ENCODE data around the gene TMEM219.

Gene TMEM219

GRCh38 chr16:29971304-29971703, 9.4 kb downstream of the TMEM219 start (continued):
- TF ChIP-seq PRDM6 (tag by site-specific recombination; IDR thresholded peaks at IDR 0.05) (no peak), ZNF394 (tag by site-specific recombination; IDR thresholded peaks at IDR 0.05; ENCODE audit: borderline replicate concordance) (no peak), ZNF555 (tag by site-specific recombination; conservative IDR thresholded peaks at IDR 0.05) (no peak), ZBTB26 (tag by site-specific recombination; optimal IDR thresholded peaks at IDR 0.05) (no peak), ZNF777 (tag by site-specific recombination; IDR thresholded peaks at IDR 0.05; ENCODE audit: borderline replicate concordance) (no peak)

- Histone ChIP-seq H3K36me3 (ENCODE audit: control insufficient read depth in 2 of 2, insufficient read depth in 1 of 2, low read length in 2 of 2) (peaks cover 0 to 54% of the 10 kb centered on the region in 2 experiments; a peak in 2 of 3 replicates), H3K27ac (ENCODE audit: extremely low read depth, low read depth, low read length) (no peak overlapping the region), H3K4me1 (ENCODE audit: control insufficient read depth, insufficient read depth, low read length) (peaks cover 8% of the 10 kb centered on the region), H3K4me3 (ENCODE audit: low read depth, low read length) (no peak overlapping the region), H3K9me3 (ENCODE audit: control insufficient read depth, insufficient read depth, low read depth, low read length) (no peaks in the 10 kb centered on the region)
- ChIA-PET POLR2A (interaction anchor here (1.6 to 5.4 kb wide), 7 partner anchors 9 to 73 kb away, joined by 3 to 58 read pairs (median 18); partner anchors contain the start of genes ASPHD1, HIRIP3, INO80E and KCTD13), CTCF (interaction anchor here (0.6 to 3.2 kb wide), 7 partner anchors 11 to 162 kb away, joined by 3 to 13 read pairs (median 4); partner anchors contain the start of genes KCTD13, PAGR1 and TMEM219)
- TF ChIP-seq KLF1 (tag by site-specific recombination; IDR thresholded peaks at IDR 0.05): no peak
These were observed 10.6 kb downstream of the TMEM219 start for GRCh38 chr16:29972500-29972899.

DNA sequence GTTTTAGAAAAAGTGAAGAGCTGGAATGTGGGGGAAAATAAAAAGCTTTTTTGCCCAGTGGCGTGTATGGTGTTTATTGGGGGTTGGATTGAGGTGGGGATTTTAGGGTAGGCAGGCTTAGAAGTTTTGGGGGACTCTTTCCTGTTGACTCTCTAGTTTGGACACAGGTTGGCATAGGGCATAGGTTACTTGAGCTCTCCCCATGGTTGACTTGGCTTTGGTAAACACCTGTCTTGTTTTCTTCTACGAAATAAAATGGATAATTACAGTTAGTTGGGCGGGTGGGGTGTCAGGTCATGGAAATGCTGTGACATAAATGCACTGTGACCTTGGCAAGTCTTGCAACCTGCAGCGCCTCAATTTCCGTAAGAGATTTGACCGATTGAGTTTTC, 11.1 kb downstream of the TMEM219 start:
- POLR2A ChIA-PET: interaction anchor here (0.6 to 5.4 kb wide), 32 partner anchors 10 to 677 kb away, joined by 3 to 58 read pairs (median 5); partner anchors contain the start of genes ASPHD1, HIRIP3, INO80E and KCTD13
- CTCF ChIA-PET: interaction anchor here (0.6 to 3.2 kb wide), 12 partner anchors 10 to 162 kb away, joined by 3 to 13 read pairs (median 4); partner anchors contain the start of genes KCTD13, PAGR1 and TMEM219
- Histone ChIP-seq H3K27ac (ENCODE audit: extremely low read depth, low read depth, low read length) (no peak overlapping the region; the same call in 1 of the 2 replicates), H3K36me3 (ENCODE audit: control insufficient read depth in 2 of 2, insufficient read depth in 1 of 2, low read length in 2 of 2) (peaks cover 0 to 57% of the 10 kb centered on the region in 2 experiments; a peak in 2 of 3 replicates), H3K9me3 (ENCODE audit: control insufficient read depth, insufficient read depth, low read depth, low read length) (no peaks in the 10 kb centered on the region), H3K4me1 (ENCODE audit: control insufficient read depth, insufficient read depth, low read length) (peaks cover 8% of the 10 kb centered on the region), H3K4me3 (ENCODE audit: low read depth, low read length) (no peak overlapping the region)
- TF ChIP-seq GLI2 (tag by site-specific recombination; IDR thresholded peaks at IDR 0.05; ENCODE audit: borderline replicate concordance, low read depth) (no peak), ZNF596 (tag by site-specific recombination; IDR thresholded peaks at IDR 0.05) (no peak), GFI1B (tag by site-specific recombination; IDR thresholded peaks at IDR 0.05) (no peak), IKZF3 (tag by site-specific recombination; IDR thresholded peaks at IDR 0.05) (no peak), ZNF677 (tag by site-specific recombination; IDR thresholded peaks at IDR 0.05) (no peak), YY2 (tag by site-specific recombination; IDR thresholded peaks at IDR 0.05) (peak; percentile 61), ZNF292 (tag by site-specific recombination; IDR thresholded peaks at IDR 0.05; ENCODE audit: borderline replicate concordance, low read depth) (no peak), ZNF600 (tag by site-specific recombination; IDR thresholded peaks at IDR 0.05) (no peak), ZNF777 (tag by site-specific recombination; IDR thresholded peaks at IDR 0.05; ENCODE audit: borderline replicate concordance) (no peak; the same call in 1 of the 2 replicates), ZNF433 (tag by site-specific recombination; IDR thresholded peaks at IDR 0.05; ENCODE audit: low read depth) (no peak), ZXDB (tag by site-specific recombination; IDR thresholded peaks at IDR 0.05) (no peak), SALL2 (tag by site-specific recombination; IDR thresholded peaks at IDR 0.05; ENCODE audit: borderline replicate concordance) (no peak), ZNF404 (tag by site-specific recombination; IDR thresholded peaks at IDR 0.05) (no peak), ZNF670 (tag by site-specific recombination; IDR thresholded peaks at IDR 0.05; ENCODE audit: low read depth) (no peak), ZNF621 (tag by site-specific recombination; IDR thresholded peaks at IDR 0.05) (no peak), OSR2 (tag by site-specific recombination; IDR thresholded peaks at IDR 0.05) (no peak)
- TF ChIP-seq, protein P1, sequence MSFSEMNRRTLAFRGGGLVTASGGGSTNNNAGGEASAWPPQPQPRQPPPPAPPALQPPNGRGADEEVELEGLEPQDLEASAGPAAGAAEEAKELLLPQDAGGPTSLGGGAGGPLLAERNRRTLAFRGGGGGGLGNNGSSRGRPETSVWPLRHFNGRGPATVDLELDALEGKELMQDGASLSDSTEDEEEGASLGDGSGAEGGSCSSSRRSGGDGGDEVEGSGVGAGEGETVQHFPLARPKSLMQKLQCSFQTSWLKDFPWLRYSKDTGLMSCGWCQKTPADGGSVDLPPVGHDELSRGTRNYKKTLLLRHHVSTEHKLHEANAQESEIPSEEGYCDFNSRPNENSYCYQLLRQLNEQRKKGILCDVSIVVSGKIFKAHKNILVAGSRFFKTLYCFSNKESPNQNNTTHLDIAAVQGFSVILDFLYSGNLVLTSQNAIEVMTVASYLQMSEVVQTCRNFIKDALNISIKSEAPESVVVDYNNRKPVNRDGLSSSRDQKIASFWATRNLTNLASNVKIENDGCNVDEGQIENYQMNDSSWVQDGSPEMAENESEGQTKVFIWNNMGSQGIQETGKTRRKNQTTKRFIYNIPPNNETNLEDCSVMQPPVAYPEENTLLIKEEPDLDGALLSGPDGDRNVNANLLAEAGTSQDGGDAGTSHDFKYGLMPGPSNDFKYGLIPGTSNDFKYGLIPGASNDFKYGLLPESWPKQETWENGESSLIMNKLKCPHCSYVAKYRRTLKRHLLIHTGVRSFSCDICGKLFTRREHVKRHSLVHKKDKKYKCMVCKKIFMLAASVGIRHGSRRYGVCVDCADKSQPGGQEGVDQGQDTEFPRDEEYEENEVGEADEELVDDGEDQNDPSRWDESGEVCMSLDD (tag by site-specific recombination; IDR thresholded peaks at IDR 0.05): no peak
- TF ChIP-seq, protein P2, sequence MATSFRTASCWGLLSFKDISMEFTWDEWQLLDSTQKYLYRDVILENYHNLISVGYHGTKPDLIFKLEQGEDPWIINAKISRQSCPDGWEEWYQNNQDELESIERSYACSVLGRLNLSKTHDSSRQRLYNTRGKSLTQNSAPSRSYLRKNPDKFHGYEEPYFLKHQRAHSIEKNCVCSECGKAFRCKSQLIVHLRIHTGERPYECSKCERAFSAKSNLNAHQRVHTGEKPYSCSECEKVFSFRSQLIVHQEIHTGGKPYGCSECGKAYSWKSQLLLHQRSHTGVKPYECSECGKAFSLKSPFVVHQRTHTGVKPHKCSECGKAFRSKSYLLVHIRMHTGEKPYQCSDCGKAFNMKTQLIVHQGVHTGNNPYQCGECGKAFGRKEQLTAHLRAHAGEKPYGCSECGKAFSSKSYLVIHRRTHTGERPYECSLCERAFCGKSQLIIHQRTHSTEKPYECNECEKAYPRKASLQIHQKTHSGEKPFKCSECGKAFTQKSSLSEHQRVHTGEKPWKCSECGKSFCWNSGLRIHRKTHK (tag by site-specific recombination; IDR thresholded peaks at IDR 0.05): 0 out of 2 replicates have a peak, but pooled peaks have one; percentile 36
- TF ChIP-seq, protein P3, sequence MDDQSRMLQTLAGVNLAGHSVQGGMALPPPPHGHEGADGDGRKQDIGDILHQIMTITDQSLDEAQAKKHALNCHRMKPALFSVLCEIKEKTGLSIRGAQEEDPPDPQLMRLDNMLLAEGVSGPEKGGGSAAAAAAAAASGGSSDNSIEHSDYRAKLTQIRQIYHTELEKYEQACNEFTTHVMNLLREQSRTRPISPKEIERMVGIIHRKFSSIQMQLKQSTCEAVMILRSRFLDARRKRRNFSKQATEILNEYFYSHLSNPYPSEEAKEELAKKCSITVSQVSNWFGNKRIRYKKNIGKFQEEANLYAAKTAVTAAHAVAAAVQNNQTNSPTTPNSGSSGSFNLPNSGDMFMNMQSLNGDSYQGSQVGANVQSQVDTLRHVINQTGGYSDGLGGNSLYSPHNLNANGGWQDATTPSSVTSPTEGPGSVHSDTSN (CRISPR knock-in tag; IDR thresholded peaks at IDR 0.05): no peak

Measured in HEK293 (cell line).